ENCODE measurements around the gene SMARCB1.
"Not testable (repeated sequence)": the region's sequence is repeated elsewhere in the genome, so short reads cannot be mapped to it uniquely, and the experiment has no call there.

SMARCB1 gene

DNA sequence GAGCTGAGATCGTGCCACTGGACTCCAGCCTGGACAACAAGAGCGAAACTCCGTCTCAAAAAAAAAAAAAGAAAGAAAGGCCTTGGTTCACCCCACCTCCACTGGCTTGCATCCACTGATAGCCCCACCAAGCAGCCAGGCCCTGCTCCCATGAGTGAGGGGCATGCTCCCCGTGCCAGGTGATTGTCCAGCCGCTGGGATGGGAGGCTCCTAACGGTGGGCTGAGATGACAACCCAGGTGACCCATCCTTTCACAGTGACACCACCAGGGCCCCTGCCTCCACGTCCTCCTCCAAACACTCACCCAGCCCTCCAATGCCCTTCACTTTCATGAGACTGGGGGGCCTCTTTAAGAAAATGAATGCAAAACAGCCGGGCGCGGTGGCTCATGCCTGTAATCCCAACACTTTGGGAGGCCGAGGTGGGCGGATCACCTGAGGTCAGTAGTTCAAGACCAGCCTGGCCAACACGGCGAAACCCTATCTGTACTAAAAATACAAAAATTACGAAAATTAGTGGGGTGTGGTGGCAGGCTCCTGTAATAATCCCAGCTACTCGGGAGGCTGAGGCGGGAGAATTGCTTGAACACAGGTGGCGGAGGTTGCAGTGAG lies 60.6 kb downstream of the SMARCB1 start:
- no peak for DNase-seq

DNA sequence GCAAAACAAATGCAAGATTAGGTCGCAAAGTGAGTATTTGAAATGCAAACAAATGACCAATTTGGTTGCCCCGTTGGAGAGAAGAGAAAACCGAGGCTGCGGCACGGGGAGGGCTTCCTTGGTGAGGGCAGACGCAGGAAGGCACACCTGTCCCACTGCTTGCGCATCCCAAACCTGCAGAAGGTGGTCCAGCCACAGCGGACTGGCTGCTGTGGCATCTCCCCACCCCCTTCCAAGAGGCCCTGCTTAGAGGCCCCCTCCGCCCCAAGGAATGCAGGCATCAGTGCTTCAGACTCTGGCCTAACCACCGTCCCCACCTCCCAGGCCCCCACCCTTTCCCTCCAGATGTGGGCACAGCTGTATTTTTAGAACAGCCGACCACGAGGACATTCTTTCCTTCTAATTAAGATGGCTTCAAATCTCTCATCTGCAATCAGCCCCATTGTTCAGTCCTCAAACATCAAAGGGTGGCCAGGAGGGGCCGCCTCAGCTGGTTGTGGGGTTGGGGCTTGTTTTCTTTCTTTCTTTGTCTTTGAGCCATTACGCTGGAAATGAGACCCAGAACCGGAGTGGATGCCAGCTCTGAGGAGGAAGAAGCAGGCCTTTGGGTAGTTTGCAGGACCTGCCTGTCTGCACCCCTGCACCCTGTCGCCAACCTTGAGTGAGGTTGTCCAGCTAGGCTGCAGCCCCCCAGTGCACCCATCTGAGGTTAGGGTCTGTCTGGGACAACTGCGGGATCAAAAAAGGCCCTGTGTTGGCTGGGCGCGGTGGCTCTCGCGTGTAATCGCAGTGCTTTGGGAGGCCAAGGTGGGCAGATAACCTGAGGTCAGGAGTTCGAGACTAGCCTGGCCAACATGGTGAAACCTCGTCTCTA lies 61.5 kb downstream of the SMARCB1 start:
- DNase-seq, result no peak

DNA sequence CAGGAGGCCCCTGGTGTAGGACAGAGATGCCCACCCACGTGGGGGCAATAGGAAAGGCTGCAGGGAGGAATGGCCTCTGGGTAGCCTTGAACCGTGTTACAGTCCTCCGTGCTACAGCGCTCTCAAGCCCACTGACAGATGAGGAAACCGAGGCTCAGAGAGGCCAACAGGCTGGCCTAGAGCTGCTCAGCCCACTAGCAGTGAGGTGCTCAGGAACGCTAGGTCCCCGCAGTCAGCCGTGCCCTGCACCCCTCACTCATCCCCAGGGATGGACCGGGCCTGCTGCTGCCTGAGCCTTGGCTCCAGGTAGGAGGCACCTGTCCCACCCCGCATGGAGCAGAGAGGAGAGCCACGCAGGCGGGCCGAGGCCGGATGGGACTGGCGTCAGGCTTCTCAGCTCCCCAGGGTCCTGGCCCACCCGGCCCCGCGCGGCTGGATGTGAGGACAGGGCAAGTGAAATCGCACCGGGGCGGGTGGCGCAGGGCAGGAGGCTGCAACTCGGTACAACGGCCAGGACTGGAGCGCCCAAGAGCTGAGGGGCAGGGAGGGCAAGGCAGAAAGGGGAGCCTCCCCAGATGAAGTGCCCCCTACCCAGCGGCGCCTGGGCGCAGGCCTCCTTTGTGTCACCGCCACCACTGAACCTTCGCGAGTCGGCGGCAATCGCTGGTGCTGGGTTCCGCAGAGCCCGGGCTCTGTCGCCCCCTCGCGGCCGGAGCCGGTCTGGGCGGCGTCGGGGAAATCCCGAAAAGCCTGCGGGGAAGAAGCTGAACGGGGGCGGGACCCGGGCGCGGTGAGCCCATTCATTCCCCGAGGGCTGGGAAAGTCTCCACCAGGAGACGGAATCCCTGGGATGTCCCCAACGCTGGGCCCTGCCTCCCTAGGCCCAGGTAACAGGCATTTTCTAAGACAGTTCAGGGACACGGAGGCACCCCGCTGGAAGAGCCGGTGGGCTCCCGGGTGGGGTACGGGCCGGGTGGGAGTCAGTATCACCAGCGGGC lies 62.5 kb downstream of the SMARCB1 start:
- DNase-seq, result peak; percentile 68

DNA sequence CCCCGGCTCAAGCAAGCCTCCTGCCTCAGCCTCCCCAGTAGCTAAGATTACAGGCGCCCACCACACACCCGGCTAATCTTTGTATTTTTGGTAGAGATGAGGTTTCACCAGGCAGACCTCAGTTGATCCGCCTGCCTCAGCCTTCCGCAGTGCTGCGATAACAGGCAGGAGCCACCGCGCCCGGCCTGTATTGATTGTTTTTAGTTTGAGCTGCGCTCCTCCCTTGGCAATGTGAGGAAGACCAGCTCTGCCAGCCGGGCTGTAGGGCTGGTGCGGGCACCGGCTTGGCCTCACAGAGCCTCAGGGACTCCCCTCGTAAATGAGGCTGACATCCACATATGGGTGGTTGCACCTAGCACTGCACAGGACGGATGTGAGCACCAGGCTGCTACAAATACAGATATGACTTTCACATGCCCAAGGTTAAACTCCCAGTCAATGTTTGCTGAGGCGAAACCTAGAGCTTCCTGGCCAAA lies 63.4 kb downstream of the SMARCB1 start:
- DNase-seq, result no peak

DNA sequence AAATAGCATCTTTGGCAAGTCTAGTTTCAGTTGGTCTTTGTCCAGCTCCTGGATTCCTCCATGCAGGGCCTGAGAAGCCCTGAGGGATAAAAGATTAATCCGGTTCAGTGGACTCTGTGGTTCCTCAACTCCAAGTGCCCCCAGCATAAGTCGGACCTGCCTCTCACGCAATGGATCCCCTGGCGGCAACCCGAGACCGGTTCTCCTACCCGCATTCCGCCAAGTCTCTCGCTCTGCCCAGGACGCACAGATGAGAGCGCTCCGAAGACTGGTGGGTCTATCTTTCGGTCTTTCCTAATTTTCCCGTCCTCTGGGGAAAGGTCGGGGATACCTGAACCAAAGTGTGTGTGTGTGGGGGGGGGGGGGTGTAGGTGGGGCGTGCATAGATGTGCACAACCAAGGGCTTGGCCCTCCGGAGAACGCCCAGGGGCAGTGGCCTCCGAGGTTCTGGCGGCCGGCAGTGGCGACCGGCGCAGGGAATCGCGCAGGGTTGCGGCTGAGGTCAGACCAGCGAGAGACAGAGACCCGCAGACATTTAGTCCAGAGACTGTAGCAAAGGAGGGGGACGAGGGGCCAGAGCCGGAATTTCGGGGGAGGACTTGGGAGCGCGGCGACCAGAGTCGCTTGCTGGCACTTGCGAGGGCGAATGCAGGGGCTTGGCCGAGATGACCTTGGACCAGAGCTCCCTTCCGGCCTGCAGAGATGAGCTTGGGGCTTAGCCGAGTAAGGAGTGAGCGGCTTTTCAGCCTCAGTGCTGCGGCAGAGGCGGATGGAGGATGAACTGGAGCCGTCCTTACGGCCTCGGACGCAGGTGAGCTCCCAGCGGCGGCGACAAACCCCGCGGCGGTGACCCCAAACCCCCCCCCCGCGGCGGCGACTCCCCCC lies 70.2 kb downstream of the SMARCB1 start:
- DNase-seq, result no peak

DNA sequence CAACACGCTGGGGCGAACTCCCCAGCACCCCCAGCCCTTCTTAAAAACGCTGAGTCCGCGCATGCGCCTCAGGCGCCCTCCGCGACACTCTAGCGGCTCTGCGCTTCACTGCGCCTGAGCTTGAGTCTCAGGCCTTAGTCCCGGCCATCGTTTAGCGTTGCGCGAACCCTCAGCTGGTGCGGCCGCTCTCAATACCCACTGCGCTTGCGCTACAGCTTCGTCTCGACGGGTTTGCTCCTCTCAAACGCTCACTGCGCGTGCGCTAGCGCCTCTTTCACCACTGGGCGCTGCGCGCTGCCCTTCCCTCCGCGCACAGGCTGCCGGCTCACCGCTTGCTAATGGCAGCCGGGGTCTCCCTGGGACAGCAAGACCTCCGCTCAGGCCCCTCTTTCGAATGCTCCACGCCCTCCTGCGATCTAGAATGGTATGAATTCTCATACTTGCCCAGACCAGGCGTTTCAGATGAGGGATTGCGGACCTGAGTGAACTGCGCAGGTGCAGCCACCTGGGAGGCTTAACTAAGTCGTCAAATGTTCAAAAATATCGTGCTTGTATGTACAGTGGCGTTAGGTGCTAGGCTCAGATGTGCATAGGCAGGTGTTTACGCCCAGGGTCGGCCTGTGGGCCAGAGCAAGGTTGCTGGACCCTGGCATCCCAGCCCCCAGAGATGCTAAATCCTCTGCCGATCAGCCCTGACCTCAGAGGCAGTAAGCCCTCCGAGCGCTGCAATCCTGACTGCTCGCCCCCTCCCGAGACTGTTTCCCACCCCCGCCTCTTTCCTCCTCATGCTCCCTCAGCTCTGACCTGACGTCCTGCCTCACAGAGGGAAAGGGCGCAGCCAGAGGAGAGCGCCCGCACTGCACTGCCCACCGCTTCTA lies 71.1 kb downstream of the SMARCB1 start, which contains the start of gene SLC2A11:
Gene SLC2A11 (plus strand): TSS at position 270 of the 878 bp plus-strand sequence. CDS start 125 bp downstream, at position 395.
- DNase-seq, result peak; percentile 82

DNA sequence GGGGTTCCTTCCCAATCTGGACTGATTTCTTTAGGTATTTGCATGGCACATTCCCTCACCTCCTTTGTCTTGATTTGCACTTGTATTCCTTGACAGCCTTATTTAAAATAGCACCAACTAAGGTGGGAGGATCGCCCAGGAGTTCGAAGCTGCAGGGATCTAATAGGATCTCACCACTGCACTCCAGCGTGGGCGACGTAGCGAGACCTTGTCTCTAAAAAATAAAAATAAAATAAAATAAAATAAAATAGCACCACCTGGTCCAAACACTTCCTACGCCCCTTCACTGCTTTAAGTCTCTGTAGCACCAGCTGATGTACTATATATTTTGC lies 71.7 kb downstream of the SMARCB1 start:
- no peak for DNase-seq

DNA sequence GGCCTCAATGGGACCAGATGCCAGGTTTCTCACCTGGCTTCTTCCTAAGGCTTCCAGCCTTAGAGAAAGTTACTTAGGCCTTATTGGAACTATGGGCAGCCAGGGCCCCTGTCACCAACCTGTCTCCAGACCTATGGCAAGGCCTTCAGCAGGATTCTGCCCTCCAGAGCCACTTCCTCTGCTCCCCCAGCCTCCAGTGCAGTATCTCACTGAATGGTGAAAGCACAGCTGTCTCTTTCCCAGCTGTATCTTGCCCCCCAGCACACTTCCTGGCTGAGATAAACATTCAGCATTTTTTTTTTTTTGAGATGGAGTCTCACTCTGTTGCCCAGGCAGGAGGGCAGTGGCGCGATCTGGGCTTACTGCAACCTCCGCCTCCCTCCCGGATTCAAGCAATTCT lies 72.4 kb downstream of the SMARCB1 start:
- DNase-seq, result no peak

DNA sequence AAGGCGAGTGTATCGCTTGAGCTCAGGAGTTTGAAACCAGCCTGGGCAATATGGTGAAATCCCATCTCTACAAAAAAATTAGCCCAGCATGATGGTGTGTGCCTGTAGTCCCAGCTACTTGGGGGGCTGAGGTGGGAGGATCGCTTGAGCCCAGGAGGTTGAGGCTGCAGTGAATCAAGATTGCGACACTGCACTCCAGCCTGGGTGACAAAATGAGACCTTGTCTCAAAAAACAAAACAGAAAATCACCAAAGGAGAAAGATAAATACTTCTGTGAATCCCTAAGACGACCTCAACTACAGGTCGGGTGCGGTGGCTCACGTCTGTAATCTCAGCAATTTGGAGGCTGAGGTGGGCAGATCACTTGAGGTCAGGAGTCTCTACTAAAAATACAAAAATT lies 73.4 kb downstream of the SMARCB1 start:
- not testable (repeated sequence) for DNase-seq

DNA sequence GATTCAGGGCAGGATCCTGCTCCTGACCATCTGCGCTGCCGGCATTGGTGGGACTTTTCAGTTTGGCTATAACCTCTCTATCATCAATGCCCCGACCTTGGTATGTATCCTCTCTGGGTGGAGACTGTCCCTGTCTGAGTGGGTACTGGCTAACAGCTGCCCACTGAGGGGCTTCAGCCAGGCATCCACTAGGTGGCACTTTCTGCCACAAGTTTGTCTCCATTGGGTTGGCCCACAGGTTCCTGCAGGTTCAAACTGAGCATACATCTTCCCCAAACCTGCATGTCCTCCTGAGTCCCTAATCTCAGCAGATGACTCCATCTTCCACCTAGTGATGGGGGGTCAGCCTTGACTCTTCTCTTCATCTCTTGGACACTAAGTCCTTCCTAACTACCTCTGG lies 75.3 kb downstream of the SMARCB1 start:
- no peak for DNase-seq

DNA sequence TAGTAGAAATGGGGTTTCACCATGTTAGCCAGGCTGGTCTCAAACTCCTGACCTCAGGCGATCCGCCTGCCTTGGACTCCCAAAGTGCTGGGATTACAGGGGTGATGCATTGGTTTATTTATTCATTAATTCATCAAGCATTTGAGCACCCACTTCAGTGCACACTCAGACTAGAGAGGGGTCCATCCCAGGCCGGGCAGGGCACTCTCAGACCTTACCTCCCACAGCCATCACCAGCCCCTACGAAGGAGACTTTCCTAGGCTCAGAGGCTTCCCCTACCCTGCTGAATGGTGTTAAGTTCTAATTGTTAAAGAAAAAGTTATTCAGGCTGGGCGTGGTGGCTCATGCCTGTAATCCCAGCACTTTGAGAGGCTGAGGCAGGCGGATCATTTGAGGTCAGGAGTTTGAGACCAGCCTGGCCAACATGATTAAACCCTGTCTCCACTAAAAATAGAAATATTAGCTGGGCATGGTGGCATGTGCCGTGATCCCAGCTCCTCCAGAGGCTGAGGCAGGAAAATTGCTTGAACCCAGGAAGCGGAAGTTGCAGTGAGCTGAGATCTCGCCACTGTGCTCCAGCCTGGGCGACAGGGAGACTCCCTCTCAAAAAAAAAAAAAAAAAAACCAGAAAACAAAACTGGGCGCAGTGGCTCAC lies 77.9 kb downstream of the SMARCB1 start:
- not testable (repeated sequence) for DNase-seq

DNA sequence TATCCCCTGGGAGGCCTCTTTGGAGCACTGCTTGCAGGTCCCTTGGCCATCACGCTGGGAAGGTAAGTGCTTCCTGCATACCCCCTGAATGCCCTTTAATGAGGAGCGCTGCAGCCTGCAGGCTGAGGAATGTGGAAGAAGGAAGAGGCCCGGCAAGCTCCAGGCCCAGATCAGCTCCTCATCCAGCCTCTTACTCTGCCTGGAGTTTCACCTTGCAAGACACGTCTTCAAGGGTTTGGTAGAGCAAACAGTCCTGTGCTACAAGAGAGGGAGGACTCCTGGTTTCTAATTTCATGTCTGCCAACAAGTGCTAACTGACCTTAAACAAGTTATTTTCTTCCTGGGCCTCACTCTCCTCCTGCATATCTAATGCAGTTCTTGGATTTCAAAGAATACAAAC lies 81.8 kb downstream of the SMARCB1 start:
- no peak for DNase-seq

DNA sequence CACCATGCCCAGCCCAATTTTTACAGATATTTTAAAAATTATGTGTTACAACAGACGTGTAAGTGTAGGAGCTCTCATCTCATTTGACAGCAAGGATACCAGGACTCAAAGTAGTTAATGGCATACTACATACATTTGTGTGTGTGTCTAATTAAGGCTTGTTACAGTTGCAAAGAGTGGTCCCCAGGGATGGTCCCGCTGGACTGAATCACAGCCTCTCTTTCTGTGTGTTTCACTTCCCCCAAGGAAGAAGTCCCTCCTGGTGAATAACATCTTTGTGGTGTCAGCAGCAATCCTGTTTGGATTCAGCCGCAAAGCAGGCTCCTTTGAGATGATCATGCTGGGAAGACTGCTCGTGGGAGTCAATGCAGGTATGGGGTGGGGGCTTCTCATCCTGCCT lies 88.1 kb downstream of the SMARCB1 start:
- no peak for DNase-seq

DNA sequence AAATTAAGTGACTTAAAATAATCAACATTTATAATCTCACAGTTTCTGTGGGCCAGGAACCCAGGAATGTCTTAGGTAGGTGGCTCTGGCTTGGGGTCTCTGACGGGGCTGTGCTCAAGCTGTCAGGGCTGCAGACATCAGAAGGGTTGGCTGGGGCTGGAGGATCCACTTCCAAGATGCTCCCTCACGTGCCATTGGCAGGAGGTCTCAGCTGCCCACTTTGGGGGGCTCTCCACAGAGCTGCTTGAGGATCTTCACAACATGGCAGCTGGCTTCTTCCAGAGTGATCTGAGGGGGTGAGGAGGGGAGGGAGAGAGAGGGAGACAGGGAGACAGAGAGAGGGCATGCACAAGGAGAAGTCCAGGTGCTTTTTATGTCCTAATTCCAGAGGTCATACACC lies 89.0 kb downstream of the SMARCB1 start:
- DNase-seq, result no peak

DNA sequence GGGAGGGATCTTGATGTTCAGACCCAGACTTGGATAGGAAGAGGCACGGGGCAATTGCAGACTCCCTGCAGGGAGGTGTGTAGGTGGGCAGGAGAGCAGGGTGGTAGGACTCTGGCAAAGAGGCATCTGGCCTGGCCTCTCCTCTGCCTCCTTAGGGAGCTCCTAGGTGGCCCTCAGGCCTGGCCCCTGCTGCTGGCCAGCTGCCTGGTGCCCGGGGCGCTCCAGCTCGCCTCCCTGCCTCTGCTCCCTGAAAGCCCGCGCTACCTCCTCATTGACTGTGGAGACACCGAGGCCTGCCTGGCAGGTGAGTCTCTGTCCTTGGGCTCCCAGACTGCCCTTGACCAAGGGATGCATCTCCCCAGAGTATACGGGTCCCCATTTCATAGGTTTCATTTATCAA lies 90.8 kb downstream of the SMARCB1 start:
- DNase-seq, result no peak

DNA sequence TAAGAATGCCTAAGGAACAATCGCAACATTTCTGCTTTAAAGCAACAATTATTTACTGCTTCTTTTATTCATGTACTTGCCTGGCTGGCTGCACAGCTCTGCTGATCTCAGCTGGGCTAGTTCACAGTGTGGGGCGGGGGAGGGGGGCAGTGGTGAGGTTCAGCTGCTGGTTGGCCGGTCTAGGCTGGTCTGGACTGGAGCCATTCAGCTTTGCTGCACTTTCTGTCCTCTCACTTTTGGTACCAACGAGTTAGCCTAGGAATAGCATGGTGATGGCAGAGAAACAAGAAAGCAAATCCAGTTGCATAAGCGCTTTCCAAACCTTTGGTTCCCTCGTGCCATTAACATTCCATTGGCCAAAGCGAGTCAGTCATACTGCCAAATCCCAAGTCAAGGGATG lies 91.5 kb downstream of the SMARCB1 start:
- DNase-seq, result no peak

DNA sequence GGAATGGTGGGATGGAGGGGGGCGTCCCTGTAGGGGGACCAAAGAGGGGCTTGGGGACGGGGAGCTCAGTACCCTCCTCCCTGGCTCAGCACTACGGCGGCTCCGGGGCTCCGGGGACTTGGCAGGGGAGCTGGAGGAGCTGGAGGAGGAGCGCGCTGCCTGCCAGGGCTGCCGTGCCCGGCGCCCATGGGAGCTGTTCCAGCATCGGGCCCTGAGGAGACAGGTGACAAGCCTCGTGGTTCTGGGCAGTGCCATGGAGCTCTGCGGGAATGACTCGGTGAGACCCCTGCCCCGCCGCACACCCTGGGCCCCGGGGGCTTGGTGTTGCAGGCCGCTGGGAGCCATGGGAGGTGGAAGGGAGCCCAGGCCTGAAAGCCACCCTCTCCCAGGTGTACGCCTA lies 95.6 kb downstream of the SMARCB1 start:
- DNase-seq, result no peak

DNA sequence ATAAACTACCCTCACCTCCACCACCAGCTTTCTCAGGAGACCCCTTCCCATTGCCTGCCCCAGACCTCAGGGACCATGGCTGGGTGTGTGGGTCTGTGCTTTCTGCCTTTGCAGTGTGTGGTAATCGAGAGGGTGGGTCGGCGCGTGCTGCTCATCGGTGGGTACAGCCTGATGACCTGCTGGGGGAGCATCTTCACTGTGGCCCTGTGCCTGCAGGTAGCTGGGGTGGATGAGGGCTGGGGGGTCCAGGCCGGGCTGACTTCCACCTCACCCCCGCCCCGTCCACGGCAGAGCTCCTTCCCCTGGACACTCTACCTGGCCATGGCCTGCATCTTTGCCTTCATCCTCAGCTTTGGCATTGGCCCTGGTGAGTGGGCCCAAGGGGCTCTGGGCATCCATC lies 96.9 kb downstream of the SMARCB1 start:
- DNase-seq, result no peak

DNA sequence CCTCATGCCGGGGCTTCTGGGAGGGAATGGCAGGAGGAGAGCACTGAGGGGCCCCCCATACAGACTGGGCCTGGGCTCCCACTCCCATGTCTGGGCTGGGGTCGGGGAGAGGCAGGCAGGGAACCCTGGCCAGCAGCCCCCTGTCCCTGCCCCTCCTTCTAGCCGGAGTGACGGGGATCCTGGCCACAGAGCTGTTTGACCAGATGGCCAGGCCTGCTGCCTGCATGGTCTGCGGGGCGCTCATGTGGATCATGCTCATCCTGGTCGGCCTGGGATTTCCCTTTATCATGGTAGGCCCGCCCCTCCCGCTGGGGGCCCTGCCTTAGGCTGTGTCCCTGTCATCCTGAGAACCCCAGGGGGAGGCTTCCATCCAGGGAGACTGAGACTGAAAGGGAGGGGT lies 97.4 kb downstream of the SMARCB1 start:
- DNase-seq, result no peak
